ENCODE data around the gene PKP3.
"Not testable (repeated sequence)": the region's sequence is repeated elsewhere in the genome, so short reads cannot be mapped to it uniquely, and the experiment has no call there.

The PKP3 gene

GRCh38 chr11:394858-395655, 1.0 kb downstream of the PKP3 start:
- DNase-seq (ENCODE audit: low read depth): no peak

- DNase-seq (ENCODE audit: low read depth): no peak
These were observed 1.9 kb downstream of the PKP3 start for GRCh38 chr11:395866-396265.

GRCh38 chr11:396511-396947, 2.5 kb downstream of the PKP3 start:
- no peak for DNase-seq (ENCODE audit: low read depth)

GRCh38 chr11:396948-397548, 3.0 kb downstream of the PKP3 start:
- DNase-seq (ENCODE audit: low read depth): no peak

GRCh38 chr11:398826-399225, 4.8 kb downstream of the PKP3 start:
- DNase-seq (ENCODE audit: low read depth): no peak

GRCh38 chr11:399731-400211, 5.8 kb downstream of the PKP3 start:
- DNase-seq (ENCODE audit: low read depth): no peak

GRCh38 chr11:400241-400689, 6.3 kb downstream of the PKP3 start:
- DNase-seq (ENCODE audit: low read depth): no peak

- not testable (repeated sequence) for DNase-seq (ENCODE audit: low read depth)
These were observed 7.2 kb downstream of the PKP3 start for GRCh38 chr11:401196-401595.

- DNase-seq (ENCODE audit: low read depth): no peak
These were observed 9.2 kb downstream of the PKP3 start for GRCh38 chr11:403021-403760.

GRCh38 chr11:403761-404431, 9.9 kb downstream of the PKP3 start:
- no peak for DNase-seq (ENCODE audit: low read depth)

- no peak for DNase-seq (ENCODE audit: low read depth)
These were observed 10.7 kb downstream of the PKP3 start for GRCh38 chr11:404551-405264.

- DNase-seq (ENCODE audit: low read depth): no peak
These were observed 11.4 kb downstream of the PKP3 start for GRCh38 chr11:405323-405953.

GRCh38 chr11:405954-406795, 12.2 kb downstream of the PKP3 start:
- no peak for DNase-seq (ENCODE audit: low read depth)

GRCh38 chr11:406796-407650, 13.0 kb downstream of the PKP3 start:
- no peak for DNase-seq (ENCODE audit: low read depth)

- no peak for DNase-seq (ENCODE audit: low read depth)
These were observed 13.7 kb downstream of the PKP3 start for GRCh38 chr11:407651-408123.

GRCh38 chr11:408154-409007, 14.4 kb downstream of the PKP3 start:
- no peak for DNase-seq (ENCODE audit: low read depth)

GRCh38 chr11:409008-409599, 15.1 kb downstream of the PKP3 start:
- DNase-seq (ENCODE audit: low read depth): no peak

Data from HS-5 (cell line).